Panc1 (cell line): ENCODE results near the gene NEURL3. TPM values are rescaled to one million over a fixed set of nuclear protein-coding genes. Genes with fewer than 3 reads are reported as not detected.

Source experiments
- ATAC-seq: fragments of 200-7000 bp; cut with Tn5 transposase; 2 replicates; pipeline ENCODE4 v1.9.1; 2020; ENCODE audit warnings: mild to moderate bottlenecking, moderate library complexity
- BruUV-seq: library from RNA; stranded (reverse); fragments of 400-500 nt; replicated peaks from 2 replicates; lab custom pipeline; 2021; lab: Mats Ljungman, UMichigan
- CTCF ChIA-PET: fragments of 300-600 bp; sonication (Branson Sonifier 250); formaldehyde crosslinking; loops from one replicate; lab custom pipeline; 2022; ENCODE audit warnings: antibody characterized with exemption; lab: Charles Lee
- POLR2A ChIA-PET: fragments of 300-600 bp; sonication (Branson Sonifier 250); formaldehyde crosslinking; loops from one replicate; lab custom pipeline; 2022; ENCODE audit warnings: antibody characterized with exemption; lab: Charles Lee
- DNase-seq: peaks from one replicate; pipeline ENCODE4 v3.0.0-alpha.2; 2010; ENCODE audit warnings: low read depth, low spot score
- H3K27ac ChIP-seq: 2 replicates; pipeline ENCODE4 v1.5.1; 2011; ENCODE audit warnings: mild to moderate bottlenecking, low read length, inconsistent platforms
- H3K27me3 ChIP-seq: fragments of 200-500 bp; sonication (Bioruptor generic); 2 replicates; pipeline ENCODE4 v1.6.0; 2014; ENCODE audit warnings: low read length, inconsistent platforms; ENCODE audit not compliant: control insufficient read depth, insufficient read depth
- H3K36me3 ChIP-seq: fragments of 200-500 bp; sonication (Bioruptor generic); 2 replicates; pipeline ENCODE4 v1.5.1; 2014; ENCODE audit warnings: inconsistent platforms, mild to moderate bottlenecking, low read length, moderate library complexity; ENCODE audit not compliant: control insufficient read depth, insufficient read depth
- H3K4me1 ChIP-seq: 2 replicates; pipeline ENCODE4 v1.5.1; 2011; ENCODE audit warnings: inconsistent platforms, mild to moderate bottlenecking, low read length, moderate library complexity; ENCODE audit not compliant: control insufficient read depth, insufficient read depth
- H3K4me3 ChIP-seq, 2 experiments: 2 replicates each; pipeline ENCODE4 v1.5.1; 2011 to 2012; ENCODE audit warnings: low read depth in 2 of 2, low read length in 2 of 2, mild to moderate bottlenecking in 2 of 2, inconsistent platforms in 1 of 2, moderate library complexity in 1 of 2
- H3K9me3 ChIP-seq: fragments of 200-500 bp; sonication (Bioruptor generic); 2 replicates; pipeline ENCODE4 v1.5.1; 2014; ENCODE audit warnings: low read depth, mild to moderate bottlenecking, inconsistent platforms, low read length, moderate library complexity; ENCODE audit not compliant: control insufficient read depth, insufficient read depth
- CTCF ChIP-seq: fragments of 450-650 bp; IDR thresholded peaks from 2 replicates; pipeline ENCODE4 v1.5.1; 2017; ENCODE audit warnings: mild to moderate bottlenecking
- POLR2AphosphoS5 ChIP-seq: IDR thresholded peaks from 2 replicates; pipeline ENCODE4 v1.6.1; 2012; ENCODE audit warnings: mild to moderate bottlenecking, low read depth, low read length, moderate library complexity
- REST ChIP-seq, 2 experiments: IDR thresholded peaks; 2 replicates each; pipeline ENCODE4 v1.6.1; 2011 to 2012; ENCODE audit warnings: low read depth in 2 of 2, control low read depth in 1 of 2, low read length in 1 of 2, mild to moderate bottlenecking in 1 of 2, moderate library complexity in 1 of 2; ENCODE audit not compliant: insufficient read depth in 1 of 2
- SIN3A ChIP-seq: IDR thresholded peaks from 2 replicates; pipeline ENCODE4 v1.6.1; 2012; ENCODE audit warnings: low read depth, mild to moderate bottlenecking, low read length, moderate library complexity, borderline replicate concordance; ENCODE audit not compliant: insufficient read depth
- TCF7L2 ChIP-seq: IDR thresholded peaks from 2 replicates; pipeline ENCODE4 v1.6.1; 2011; ENCODE audit warnings: mild to moderate bottlenecking, low read depth, low read length, inconsistent platforms
- in situ Hi-C: cut with HindIII; loops from 2 replicates; pipeline ENCODE4 v1.10.0; 2016; ENCODE audit warnings: low sequenced_read_pairs, low pct_unique_long_range_greater_than_20kb
- intact Hi-C: fragments of 100-400 bp; cut with micrococcal nuclease; formaldehyde crosslinking; loops from one replicate; pipeline ENCODE4 v1.10.0; 2022; ENCODE audit not compliant: unreplicated experiment
- total RNA-seq: library from RNA; stranded (reverse); gene quantifications from one replicate; pipeline ENCODE4 v1.2.1, GENCODE V29; 2021; ENCODE audit not compliant: unreplicated experiment

The NEURL3 gene
- total RNA-seq, 1 experiment from 2014 or later = 1.2 TPM

GRCh38 chr2:96503637-96504243, 1.4 kb downstream of the NEURL3 start:
- no peak for ATAC-seq
- CTCF ChIA-PET = interaction anchor here (1.6 kb wide), 1 partner anchor 95 kb away, joined by 4 read pairs; no protein-coding TSS in a partner anchor
- H3K27ac ChIP-seq = peak overlapping the region; percentile 39; the same call in 1 of the 2 replicates
- no TSS peak for BruUV-seq
- no peak overlapping the region for H3K4me3 ChIP-seq
- DNase-seq = no peak
- no peaks in the 10 kb centered on the region for H3K27me3 ChIP-seq
- peaks cover 57% of the 10 kb centered on the region for H3K4me1 ChIP-seq
- TF ChIP-seq POLR2AphosphoS5 = no peak
- TF ChIP-seq SIN3A = no peak
- no peak for TF ChIP-seq REST (IDR thresholded peaks at IDR 0.05; ENCODE audit: insufficient read depth in 1 of 2, low read depth in 2 of 2, low read length in 1 of 2)
- no peak for TF ChIP-seq CTCF
- no peak for TF ChIP-seq TCF7L2
- POLR2A ChIA-PET = no interaction called here
- H3K9me3 ChIP-seq = no peaks in the 10 kb centered on the region
- intact Hi-C loops = loop anchor here (10.0 kb wide), 1 partner anchor 139 kb away; no protein-coding TSS in a partner anchor
- in situ Hi-C loops = no loop called here
- no peaks in the 10 kb centered on the region for H3K36me3 ChIP-seq

- H3K4me3 ChIP-seq = no peak overlapping the region
- no TSS peak for BruUV-seq
- TF ChIP-seq POLR2AphosphoS5 (no peak), TCF7L2 (no peak), CTCF (no peak), SIN3A (no peak), REST (IDR thresholded peaks at IDR 0.05; ENCODE audit: insufficient read depth in 1 of 2, low read depth in 2 of 2, low read length in 1 of 2) (no peak)
- in situ Hi-C loops = no loop called here
- peaks cover 54% of the 10 kb centered on the region for H3K4me1 ChIP-seq
- no peaks in the 10 kb centered on the region for H3K27me3 ChIP-seq
- H3K36me3 ChIP-seq = no peaks in the 10 kb centered on the region
- H3K27ac ChIP-seq = peak overlapping the region; percentile 23; the same call in 1 of the 2 replicates
- H3K9me3 ChIP-seq = no peaks in the 10 kb centered on the region
- ATAC-seq (0 out of 2 replicates have a peak, but pooled peaks have one; percentile 3), DNase-seq (no peak)
- intact Hi-C loops = loop anchor here (10.0 kb wide), 1 partner anchor 138 kb away; no protein-coding TSS in a partner anchor
- ChIA-PET CTCF (interaction anchor here (1.6 kb wide), 1 partner anchor 94 kb away, joined by 4 read pairs; no protein-coding TSS in a partner anchor), POLR2A (no interaction called here)
These were observed 2.1 kb downstream of the NEURL3 start for GRCh38 chr2:96502891-96503636.
